NCI-H524 treated with DMSO at 0.1 percent for 48 hours (cell line): ENCODE results near the gene EEF2KMT.
A peak's percentile ranks its signal among the peaks of the same experiment; 100 is the strongest.
"Not testable (repeated sequence)": the region's sequence is repeated elsewhere in the genome, so short reads cannot be mapped to it uniquely, and the experiment has no call there.

Experiments used
- DNase-seq: peaks from one replicate; lab custom pipeline; 2025; lab: John Stamatoyannopoulos, UW

EEF2KMT gene

DNA sequence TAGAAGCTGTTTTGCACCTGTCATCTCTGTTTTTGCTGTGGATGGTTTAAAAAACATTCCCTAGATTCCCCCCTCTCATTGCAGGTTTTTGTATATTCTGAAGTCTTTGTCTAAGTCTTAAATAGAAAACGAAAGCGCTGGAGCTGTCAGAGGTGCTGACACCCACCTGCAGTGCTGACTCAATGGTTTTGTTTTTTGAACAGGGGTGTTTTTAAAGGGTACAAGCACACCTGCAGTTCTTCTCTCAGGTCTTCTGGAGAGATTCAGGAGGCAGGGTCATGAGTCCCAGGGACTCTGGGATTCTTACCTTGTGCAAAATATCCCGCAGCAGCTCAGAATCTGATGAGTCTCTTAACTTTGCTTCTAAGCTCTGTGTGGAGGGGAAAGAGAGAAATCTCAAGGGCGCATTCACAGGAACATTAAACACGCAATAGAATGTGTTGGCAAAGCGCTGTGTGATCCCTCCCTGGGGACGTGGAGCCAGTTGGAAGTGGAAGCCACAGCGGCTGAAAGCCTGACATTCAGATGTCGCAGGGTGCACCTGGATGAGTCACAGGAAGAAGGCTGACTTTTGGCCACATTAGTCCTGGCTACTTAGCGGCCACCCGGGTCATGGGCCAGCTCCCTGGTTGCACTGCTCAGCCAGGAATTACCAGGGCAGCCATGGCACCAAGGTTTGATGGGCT, 2.3 kb downstream of the EEF2KMT start:
- DNase-seq: not testable (repeated sequence)

DNA sequence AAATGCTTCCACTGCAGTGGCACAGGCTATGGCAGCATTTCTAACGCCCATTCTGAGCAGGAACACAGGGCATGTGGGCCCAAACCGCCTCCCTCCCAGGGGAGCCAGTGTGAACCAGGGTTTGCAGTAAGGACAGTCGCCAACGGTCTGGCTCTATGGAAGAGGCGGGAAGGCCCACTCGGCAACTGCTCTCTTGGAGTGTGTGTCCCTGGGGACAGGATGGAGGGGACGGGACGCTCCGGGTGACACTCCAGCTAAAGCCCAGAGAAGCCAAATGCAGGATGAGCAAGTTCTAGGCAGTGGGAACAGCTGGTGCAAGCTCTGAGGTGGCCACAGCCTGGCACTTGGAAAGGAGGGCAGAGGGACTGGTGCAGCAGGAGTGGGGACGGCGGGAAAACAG, 3.8 kb downstream of the EEF2KMT start:
- DNase-seq: peak; percentile 69

DNA sequence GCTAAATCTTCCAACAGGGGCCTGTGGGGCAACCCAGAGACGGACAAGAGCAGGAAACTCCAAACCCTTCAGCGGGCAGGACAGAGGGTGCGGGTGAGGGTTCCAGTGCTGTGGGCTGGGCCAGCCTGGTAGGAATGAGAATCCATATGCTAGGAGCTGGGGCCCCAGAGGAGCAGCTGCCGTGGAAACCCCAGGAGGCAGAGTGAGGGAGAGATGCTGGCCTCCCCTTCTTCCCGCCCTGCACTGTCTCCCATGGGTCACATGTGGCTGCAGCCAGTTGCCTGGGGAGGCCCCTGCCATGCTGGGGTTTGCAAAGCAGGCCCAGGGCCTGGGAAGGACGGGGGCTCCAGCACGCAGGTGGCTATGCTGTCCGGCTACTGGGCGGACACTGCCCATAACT, 4.5 kb downstream of the EEF2KMT start:
- not testable (repeated sequence) for DNase-seq

DNA sequence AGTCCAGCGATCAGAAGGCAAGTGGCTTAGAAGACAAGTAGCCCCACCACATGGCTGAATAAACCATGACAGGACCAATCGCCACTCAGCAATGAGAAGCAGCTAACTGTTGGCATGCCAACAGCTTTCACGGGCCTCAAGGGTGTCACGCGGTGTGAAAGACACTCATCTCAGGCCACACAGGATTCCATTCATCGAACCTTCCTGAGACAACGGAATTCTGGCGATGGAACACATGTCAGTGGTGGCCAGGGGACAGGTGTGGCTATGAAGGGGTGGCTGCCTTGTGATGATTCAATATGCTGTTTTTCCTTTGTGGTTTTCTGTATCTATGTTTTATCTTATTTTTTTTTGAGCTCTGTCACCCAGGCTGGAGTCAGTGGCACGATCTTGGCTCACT, 7.0 kb downstream of the EEF2KMT start:
- not testable (repeated sequence) for DNase-seq

DNA sequence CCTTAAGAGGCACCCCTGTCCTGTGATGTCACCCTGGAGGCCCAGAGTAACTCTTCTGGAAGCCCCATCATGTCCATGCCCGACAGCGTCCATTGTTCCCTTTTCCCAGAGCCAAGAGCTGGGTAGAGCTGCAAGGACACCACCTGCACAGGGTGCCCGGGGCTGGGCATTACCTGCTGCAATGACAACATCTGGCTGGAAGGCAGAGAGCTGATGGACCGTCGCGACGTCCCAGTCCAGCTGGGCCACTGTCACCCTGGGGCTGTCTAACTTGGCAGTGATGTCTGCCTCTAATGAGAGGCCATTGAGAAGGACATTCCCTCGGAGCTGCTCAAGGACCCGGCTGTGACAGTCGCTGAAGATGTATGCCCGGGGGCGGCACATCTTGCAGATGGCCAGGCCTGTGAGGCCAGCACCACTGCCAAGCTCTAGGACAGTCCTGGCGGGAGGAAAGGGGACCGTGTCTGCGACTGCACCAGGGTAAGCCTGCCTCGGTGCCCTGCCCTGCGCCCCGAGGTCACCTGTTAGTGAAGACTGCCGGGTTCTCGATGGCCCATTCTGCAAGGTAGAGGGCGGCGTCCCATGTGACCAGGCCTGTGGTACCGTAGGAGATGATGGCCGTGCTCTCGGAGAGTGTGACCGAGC, 7.6 kb downstream of the EEF2KMT start:
- DNase-seq: not testable (repeated sequence)

DNA sequence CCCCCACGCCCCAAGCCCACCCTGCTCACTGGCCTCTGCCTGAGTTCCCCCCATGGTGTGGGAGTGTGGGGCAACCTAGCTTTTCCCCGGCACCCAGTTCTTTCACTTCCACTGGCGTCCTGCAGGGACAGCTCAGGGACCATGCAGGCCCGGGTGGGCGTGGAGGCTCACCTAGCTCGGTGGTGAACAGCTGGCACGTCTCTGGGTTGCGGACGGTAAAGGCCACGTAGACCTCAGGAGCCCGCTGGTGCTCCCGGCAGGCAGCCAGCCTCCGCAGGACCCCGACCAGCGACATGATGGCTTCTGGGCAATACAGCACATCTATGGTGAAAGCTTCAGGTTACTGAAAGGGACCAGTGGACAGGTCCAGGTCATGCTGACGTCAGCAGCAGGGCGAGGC, 8.7 kb downstream of the EEF2KMT start:
- not testable (repeated sequence) for DNase-seq

DNA sequence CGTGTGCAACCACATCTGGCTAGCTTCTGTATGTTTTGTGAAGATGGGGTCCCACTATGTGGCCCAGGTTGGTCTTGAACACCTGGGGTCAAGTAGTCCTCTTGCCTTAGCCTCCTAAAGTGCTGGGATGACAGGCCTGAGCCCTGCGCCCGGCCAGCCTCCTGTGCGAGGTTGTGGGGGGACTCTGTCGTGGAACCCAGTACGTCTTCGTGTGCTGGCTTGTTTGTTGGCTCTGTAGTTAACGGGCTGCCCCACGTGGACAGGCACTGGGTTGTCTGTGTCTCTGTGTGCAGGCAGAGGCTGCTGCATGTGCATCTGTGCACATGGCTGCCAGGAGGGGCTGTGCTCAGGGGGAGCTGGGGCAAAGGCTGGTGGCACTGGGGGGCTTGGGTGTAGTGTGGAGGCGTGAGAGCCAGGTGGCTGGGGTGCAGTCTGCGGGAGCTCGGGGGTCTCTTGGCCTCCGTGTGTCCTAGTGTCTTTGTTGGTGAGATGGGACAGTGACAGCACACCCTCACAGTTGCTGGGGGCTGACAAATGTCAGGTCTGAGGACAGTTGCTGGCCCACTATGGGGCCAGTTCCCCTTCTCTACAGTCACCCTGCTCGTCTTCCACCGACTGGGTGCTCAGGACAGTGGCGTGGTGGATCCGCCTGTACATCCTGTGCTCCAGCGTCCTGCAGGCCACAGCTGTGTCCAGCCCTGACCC, 9.4 kb downstream of the EEF2KMT start:
- not testable (repeated sequence) for DNase-seq

DNA sequence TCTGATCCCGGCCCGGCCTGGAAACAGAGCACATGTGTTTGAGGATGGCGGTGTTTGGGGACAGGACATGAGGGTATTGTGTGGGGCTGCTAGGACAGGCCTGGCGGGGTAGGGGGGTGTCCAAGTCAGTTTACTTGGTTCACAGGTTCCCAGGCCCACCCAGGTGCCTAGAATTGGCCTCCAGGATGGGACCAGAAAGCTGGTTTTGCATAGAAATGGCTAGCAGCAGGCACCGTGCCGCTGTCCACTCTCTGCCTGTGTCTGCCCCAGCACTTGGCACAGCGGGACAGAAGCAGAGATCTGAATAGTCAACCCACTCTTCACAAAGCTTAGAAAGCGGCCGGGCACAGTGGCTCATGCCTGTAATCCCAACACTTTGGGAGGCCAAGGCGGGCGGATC, 11.9 kb downstream of the EEF2KMT start:
- not testable (repeated sequence) for DNase-seq

DNA sequence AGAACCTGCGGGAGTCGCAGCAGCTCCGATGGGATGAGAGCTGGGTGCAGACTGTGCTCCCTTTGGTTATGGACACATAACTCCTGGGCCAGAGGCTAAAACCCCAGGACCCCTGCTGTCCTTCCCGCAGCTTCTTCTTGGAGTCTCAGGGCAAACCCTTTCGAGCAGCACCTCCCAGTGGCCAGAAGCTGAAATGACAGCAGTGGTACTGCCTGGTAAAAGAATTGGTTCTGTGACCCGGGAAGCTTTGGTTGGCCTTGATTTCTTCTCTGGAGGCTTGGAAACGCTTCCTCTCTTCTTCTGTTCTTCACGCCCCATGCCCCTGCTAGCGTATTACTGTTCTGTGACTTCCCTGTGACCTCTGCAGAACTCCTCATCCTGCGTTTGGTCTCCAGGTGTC, 12.8 kb downstream of the EEF2KMT start:
- DNase-seq: not testable (repeated sequence)

DNA sequence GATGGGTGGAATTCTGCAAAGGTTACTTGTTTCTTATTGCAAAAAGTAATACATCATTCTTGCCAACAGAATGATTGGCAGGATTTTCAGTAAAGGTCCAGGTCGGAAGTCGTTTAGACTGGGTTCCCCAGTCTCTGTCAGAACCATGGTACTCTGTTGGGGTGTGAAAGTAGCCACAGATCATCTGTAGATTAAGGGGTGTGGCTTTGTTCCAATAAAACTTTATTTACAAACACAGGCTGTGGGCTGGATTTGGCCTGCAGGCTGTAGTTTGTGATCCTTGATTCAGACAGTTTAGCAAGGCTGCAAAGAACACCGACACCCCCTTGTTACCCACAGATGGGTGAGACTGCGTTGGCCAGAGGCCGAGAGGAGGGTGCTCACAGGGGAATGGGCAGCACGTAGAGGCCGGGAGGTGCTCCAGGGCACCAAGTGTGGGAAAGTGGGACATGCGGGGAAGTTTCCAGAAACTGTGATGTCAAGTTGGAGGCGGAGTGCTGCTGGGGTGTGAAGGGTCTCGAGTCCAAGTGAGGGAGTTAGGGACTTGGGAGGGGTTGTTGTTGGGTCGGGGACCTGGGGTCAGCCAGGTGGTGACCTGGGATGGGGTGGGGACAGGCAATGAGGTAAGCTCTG, 13.4 kb downstream of the EEF2KMT start:
- DNase-seq: not testable (repeated sequence)

DNA sequence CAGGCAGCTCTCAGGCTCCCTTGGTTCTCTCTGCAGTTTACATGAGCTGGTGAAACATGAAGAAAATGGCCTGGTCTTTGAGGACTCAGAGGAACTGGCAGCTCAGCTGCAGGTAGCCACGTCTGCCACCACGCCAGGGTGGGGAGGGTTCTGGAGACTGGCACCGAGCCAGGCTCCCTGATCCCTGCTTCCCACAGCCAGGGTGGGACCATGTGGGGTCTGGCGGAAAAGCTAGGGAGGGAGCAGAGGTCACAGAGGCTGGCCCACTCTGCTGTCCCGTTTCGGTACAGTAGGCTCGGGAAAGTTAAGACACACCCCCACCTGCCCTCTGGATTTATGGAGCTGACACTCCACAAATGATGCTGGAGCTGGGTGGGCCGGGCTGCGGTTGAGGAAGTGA, 13.9 kb downstream of the EEF2KMT start:
- DNase-seq: not testable (repeated sequence)

DNA sequence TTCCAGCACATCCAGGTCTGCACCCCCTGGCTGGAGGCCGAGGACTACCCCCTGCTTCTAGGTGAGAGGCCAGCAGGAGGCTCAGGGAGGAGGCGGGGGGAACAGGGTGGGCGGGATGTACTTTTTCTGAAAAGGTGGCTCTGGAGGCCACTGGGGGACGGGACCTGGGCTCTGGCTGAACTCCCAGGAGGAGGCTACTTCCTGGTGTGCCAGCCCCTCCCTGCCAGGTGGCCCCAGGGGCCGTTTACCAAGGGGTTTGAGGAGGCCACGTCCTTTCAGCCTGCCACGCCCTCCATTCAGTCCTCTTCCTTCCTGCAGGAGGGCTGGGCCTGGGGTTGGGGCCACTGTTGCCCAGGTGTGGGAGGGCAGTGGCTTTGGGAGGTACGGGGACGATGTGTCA, 16.6 kb downstream of the EEF2KMT start:
- not testable (repeated sequence) for DNase-seq

DNA sequence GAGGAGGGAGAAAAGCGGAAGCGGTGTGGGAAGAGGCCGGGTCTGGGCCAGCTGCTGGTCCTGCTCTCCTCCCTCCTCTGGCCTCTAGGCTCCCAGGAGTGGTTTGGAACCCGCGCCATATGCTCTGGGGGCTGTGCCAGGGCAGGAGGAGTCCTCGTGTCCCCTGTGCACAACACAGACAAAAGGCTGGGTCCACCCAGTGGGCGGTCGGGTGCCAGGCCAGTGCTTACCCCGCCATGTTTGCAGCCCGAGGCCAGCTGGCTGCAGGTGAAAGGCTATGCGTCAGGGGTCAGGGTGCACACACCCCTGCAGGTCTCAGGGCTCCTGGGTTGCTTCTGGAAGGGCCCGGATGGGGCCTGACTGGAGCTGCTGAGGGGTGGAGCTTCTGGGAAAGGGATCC, 17.1 kb downstream of the EEF2KMT start:
- not testable (repeated sequence) for DNase-seq

DNA sequence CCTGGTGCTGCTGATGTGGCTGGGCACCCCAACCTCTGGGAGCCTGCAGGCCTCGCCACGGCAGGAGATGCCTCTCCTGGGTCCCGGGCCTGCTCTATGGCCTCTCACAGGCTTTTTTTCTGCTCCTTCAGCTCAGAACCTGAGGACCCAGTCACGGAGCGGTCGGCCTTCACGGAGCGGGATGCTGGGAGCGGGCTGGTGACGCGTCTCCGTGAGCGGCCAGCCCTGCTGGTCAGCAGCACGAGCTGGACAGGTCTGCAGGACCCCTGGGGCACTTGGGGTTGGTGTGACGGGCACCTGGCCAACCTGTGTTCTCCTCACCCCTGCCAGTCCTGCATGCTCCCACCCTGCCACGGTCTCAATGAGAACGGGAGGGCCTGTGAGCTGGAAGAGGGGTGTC, 19.0 kb downstream of the EEF2KMT start:
- DNase-seq: no peak

DNA sequence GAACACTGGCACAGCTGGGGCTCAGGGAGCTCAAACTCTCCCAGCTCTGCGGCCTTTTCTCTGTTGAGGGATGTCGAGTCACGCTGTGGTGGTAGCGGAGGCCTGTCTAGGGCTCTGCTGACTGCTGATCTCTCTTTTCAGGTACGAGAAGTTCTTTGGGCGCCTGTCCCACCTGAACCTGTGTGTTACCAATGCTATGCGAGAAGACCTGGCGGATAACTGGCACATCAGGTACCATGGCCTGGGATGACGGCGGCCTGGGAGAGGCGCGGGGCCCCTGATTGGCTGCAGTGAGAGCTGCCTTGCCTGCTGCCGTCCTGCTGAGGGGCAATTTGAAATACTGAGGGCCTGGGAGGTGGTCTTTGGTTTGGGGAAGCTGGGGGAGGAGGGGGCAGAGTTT, 20.3 kb downstream of the EEF2KMT start:
- DNase-seq: no peak

DNA sequence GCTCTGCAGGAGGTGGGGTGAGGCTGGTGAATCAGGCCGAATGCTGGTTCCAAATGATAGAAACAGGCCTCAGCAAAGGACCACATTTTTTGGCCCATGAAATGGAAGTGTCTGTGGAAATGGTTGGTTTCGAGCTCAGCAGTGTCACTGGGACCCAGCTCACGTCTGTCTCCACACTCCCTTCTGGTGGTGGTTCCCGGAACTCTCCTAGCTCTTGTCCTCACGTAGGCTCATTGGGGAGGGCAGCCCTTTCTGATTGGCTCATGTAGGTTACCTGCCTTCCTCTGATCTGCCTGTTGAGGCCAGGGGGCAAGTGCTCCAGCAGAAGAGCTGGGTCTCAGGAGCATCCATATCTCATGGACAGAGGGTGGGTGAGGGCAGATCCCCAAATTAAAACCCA, 22.0 kb downstream of the EEF2KMT start:
- no peak for DNase-seq

DNA sequence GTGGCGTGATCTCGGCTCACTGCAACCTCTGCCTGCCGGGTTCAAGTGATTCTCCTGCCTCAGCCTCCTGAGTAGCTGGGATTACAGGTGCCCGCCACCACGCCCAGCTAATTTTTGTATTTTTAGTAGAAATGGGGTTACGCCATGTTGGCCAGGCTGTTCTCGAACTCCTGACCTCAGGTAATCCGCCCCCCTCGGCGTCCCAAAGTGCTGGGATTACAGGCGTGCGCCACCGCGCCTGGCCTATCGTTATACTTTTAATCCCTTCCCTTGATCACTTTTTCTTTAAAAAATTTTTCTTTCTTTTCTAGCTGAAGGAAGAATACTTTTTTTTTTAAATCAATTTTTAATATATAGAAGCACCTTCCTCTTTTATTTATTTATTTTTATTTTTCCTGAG, 23.8 kb downstream of the EEF2KMT start:
- DNase-seq: not testable (repeated sequence)

DNA sequence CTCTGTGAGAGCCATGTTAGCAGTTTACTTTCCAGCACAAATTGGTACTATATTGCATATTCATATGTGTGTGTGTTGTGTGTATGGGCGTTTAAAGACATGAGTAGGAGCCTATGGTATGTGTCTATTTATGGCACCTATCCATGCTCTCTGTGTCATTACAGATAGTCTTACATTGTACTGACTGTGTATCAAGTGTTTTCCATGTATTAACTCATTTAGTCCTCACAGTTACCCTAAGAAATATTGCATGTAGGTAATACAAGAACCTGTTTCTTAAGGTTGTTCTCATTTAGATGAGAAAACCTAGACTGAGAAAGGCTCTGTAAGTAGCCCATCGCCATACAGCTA, 24.3 kb downstream of the EEF2KMT start:
- DNase-seq: no peak

DNA sequence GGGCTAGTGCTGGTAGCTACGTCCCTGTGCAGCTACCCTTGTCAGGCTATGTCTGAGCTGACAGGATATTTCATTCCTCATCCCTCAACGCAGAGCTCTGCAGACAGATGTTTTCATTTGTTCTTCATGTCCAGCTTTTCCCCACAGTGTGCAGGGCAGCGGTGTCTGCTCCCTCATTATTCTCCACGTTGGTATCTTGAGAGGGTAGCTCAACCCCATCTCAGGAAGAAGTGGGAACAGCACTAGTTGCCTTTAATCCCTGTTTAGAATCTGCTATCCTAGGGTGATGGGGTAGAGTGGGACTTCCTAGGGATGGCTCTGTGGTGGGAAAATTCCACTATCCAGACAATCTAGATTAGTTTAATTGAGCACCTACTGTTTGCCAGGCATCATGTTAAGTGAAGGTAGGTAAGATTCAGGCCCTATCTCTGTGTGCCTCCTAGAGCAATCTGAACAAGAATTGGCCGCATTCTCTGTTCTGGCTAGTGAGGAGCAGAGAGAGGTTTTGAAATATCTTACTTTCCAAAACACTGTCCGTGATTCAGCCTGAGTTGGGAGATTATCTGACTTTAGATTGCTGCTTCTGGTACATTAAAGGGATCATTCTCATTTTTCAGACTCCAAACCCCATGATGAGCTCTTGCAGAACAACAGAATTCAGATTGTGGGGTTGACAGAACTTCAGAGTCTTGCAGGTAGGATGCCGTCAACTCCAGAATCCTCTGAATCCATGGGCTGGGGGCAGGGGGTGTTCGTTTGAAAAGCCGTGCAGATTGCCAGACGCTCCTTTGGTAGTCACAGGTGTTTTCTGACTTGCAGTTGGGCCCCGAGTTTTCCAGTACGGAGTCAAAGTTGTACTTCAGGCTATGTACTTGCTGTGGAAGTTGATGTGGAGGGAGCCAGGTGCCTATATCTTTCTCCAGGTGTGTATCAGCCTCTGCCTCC, 25.0 kb downstream of the EEF2KMT start:
- no peak for DNase-seq

DNA sequence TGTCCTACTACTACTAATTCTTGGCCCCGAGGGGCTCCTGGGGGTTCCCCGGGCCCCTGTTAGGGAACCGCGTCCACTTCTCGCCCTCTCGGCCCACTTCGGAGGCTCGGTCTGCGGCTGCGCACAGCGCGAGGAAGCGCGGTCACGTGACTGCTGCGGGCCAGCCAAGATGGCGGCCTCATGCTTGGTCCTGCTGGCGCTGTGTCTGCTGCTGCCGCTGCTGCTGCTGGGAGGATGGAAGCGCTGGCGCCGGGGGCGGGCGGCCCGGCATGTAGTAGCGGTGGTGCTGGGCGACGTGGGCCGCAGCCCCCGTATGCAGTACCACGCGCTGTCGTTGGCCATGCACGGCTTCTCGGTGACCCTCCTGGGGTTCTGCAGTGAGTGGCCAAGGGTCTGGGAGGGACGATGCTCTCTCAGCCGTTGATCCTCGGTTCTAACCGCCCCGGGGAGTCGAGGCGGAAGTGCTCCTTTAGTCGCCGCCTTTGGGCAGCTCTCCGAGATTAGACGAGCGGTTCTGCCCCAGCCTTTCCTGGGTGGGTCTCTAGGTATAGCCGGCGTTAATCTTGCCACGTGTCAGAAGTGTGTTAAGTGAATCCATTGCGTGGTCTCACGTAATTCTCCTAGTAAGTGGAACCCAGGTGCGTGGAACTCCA, 25.8 kb downstream of the EEF2KMT start, which contains the start of gene ALG1:
Gene ALG1 (plus strand): TSS at position 163 of the 653 bp plus-strand sequence. CDS start 7 bp downstream, at position 170.
- peak; percentile 24 for DNase-seq

DNA sequence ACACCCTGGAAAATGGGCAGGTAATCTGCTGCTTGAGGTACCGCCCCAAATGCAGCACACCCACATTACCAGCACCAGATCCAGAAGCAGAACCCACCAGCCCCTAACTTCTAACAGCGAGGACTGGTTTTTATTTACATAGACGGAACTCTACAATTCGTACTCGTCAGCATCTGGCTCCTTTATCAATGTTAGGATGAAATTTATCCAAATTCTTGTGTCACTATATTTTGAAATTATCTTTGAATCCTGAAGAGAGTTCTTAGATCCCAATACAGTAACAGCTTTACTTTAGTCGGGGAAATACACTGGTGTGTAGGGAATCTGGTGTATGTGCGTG, 26.3 kb downstream of the EEF2KMT start:
- DNase-seq: no peak
